CD4-positive, alpha-beta memory T cell (primary cell): ENCODE results near the gene GOSR1. TPM values are rescaled to one million over a fixed set of nuclear protein-coding genes. Genes with fewer than 3 reads are reported as not detected.
A peak's percentile ranks its signal among the peaks of the same experiment; 100 is the strongest.

ENCODE experiments used
- CTCF ChIA-PET: fragments of 350-600 bp; sonication (Branson Sonifier 250); formaldehyde crosslinking; loops from one replicate; lab custom pipeline; 2021; ENCODE audit warnings: inconsistent platforms; ENCODE audit not compliant: partially characterized antibody; lab: Charles Lee
- POLR2A ChIA-PET: fragments of 350-600 bp; sonication (Branson Sonifier 250); formaldehyde crosslinking; loops from one replicate; lab custom pipeline; 2021; ENCODE audit not compliant: partially characterized antibody; lab: Charles Lee
- DNase-seq, 5 donors: peaks; one replicate each; pipeline versions ENCODE4 v3.0.0 to v3.0.0-alpha.2; 2020 to 2022; ENCODE audit warnings: mixed read lengths in 1 of 5
- H3K27ac ChIP-seq: one replicate; pipeline ENCODE4 v1.7.0; 2013; ENCODE audit warnings: low read depth, low read length
- H3K27me3 ChIP-seq: 2 replicates; pipeline ENCODE4 v1.7.0; 2013; ENCODE audit warnings: mild to moderate bottlenecking, low read length, moderate library complexity; ENCODE audit not compliant: insufficient read depth
- H3K36me3 ChIP-seq: 2 replicates; pipeline ENCODE4 v1.7.0; 2013; ENCODE audit warnings: mild to moderate bottlenecking, low read length, moderate library complexity; ENCODE audit not compliant: insufficient read depth
- H3K4me1 ChIP-seq: 2 replicates; pipeline ENCODE4 v1.7.0; 2013; ENCODE audit warnings: mild to moderate bottlenecking, low read length, moderate library complexity; ENCODE audit not compliant: insufficient read depth
- H3K4me3 ChIP-seq, 2 donors: one replicate each; pipeline ENCODE4 v1.7.0; 2013; ENCODE audit warnings: low read length in 2 of 2, mild to moderate bottlenecking in 1 of 2
- H3K9me3 ChIP-seq, 2 donors: one replicate each; pipeline ENCODE4 v1.7.0; 2013; ENCODE audit warnings: low read length in 2 of 2, control low read depth in 1 of 2; ENCODE audit not compliant: control insufficient read depth in 1 of 2
- H3K27ac Mint-ChIP-seq, 7 donors: one replicate each; pipeline ENCODE4 v1.8.0; 2020 to 2021; ENCODE audit warnings: mixed read lengths in 7 of 7, mild to moderate bottlenecking in 6 of 7, inconsistent platforms in 3 of 7, moderate library complexity in 3 of 7
- H3K27me3 Mint-ChIP-seq, 2 donors: one replicate each; pipeline ENCODE4 v1.8.0; 2020 to 2021; ENCODE audit warnings: mixed read lengths in 2 of 2
- H3K36me3 Mint-ChIP-seq, 2 donors: one replicate each; pipeline ENCODE4 v1.8.0; 2020 to 2021; ENCODE audit warnings: mixed read lengths in 2 of 2, inconsistent platforms in 1 of 2, mild to moderate bottlenecking in 1 of 2
- H3K4me1 Mint-ChIP-seq, 4 donors: one replicate each; pipeline ENCODE4 v1.8.0; 2020 to 2021; ENCODE audit warnings: mixed read lengths in 4 of 4, mild to moderate bottlenecking in 1 of 4
- H3K4me3 Mint-ChIP-seq, 8 donors: one replicate each; pipeline ENCODE4 v1.8.0; 2020 to 2021; ENCODE audit warnings: mixed read lengths in 8 of 8, mild to moderate bottlenecking in 7 of 8, moderate library complexity in 6 of 8, inconsistent platforms in 3 of 8
- H3K9me3 Mint-ChIP-seq, 8 donors: one replicate each; pipeline ENCODE4 v1.8.0; 2020 to 2021; ENCODE audit warnings: mixed read lengths in 8 of 8, mild to moderate bottlenecking in 5 of 8, inconsistent platforms in 3 of 8, moderate library complexity in 1 of 8
- intact Hi-C: fragments of 100-400 bp; cut with micrococcal nuclease; formaldehyde crosslinking; loops from one replicate; pipeline ENCODE4 v1.15.1; 2023
- polyA plus RNA-seq, 2 donors: library from polyadenylated mRNA; unstranded; fragments of 300-500 nt; fragmentation: Illumina TruSeq; gene quantifications; one replicate each; pipeline ENCODE4 v1.2.3, GENCODE V29; 2021
- total RNA-seq, 2 experiments: library from RNA; stranded (reverse); gene quantifications; one replicate each; pipeline ENCODE4 v1.2.3, GENCODE V29; 2021

GOSR1 gene
- total and polyA plus RNA-seq, 4 experiments from 2014 or later: 39.2 to 64.5 (median 59.5) TPM

DNA sequence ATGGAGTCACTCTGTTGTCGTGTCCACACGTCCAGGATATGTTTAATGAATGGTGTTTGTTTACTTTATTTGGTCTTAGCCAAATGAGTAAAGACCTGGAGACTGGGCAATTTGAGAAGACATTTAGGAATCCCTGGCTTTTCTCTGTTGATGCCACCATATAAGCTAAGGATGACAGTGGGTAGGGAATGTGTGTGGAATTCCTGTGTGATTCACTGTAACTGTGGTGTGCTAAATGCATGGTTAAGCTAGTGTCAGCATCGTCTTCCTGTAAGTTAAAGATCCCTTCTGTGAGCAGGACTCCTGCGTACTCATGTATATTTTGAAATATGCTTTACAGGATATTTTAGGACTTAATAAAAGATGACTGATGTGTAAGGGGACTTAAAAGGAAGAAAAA, 26.4 kb downstream of the GOSR1 start:
- no peak overlapping the region for H3K4me3 ChIP-seq
- Mint-ChIP-seq H3K36me3 (peaks cover 40 to 68% of the 10 kb centered on the region in 2 donors), H3K9me3 (no peaks in the 10 kb centered on the region), H3K27ac (no peak overlapping the region), H3K4me3 (no peak overlapping the region), H3K27me3 (no peaks in the 10 kb centered on the region), H3K4me1 (peaks cover 18 to 39% (median 28%) of the 10 kb centered on the region in 4 donors)
- H3K4me1 ChIP-seq: no peaks in the 10 kb centered on the region
- POLR2A ChIA-PET: no interaction called here
- H3K27me3 ChIP-seq: no peaks in the 10 kb centered on the region
- CTCF ChIA-PET: no interaction called here
- H3K36me3 ChIP-seq: peaks cover 8% of the 10 kb centered on the region
- DNase-seq: no peak
- no peaks in the 10 kb centered on the region for H3K9me3 ChIP-seq
- H3K27ac ChIP-seq: no peak overlapping the region
- intact Hi-C loops: no loop called here

DNA sequence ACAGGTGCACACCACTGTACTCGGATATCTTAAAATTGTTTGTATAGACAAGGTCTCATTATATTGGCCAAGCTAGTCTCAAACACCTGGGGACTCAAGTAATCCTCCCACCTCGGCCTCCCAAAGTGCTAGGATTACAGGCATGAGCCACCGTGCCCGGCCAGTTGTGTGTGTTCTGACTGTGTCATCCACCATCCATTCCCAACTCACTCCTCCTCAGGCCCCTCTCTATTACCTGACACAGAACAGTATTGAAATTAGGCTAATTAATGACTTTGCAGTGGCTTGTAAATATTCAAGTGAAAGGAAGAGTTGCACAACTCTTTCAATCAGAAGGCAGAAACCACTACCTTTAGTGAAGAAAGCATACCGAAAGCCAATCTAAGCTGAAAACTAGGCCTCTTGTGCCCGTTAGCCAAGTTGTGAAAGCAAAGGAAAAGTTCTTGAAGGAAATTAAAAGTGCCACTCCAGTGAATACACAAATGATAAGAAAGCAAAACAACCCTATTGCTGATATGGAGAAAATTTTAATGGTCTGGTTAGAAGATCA, 28.7 kb downstream of the GOSR1 start:
- Mint-ChIP-seq H3K9me3 (no peaks in the 10 kb centered on the region), H3K27me3 (no peaks in the 10 kb centered on the region), H3K4me1 (peaks cover 11 to 25% (median 20%) of the 10 kb centered on the region in 4 donors), H3K4me3 (peak overlapping the region in 2 of 8 donors; percentile 21 to 36), H3K36me3 (peaks cover 24 to 51% of the 10 kb centered on the region in 2 donors), H3K27ac (peak overlapping the region; percentile 13 to 83 (median 73))
- Histone ChIP-seq H3K36me3 (peaks cover 7% of the 10 kb centered on the region), H3K27ac (no peak overlapping the region), H3K27me3 (no peaks in the 10 kb centered on the region), H3K9me3 (no peaks in the 10 kb centered on the region), H3K4me3 (no peak overlapping the region), H3K4me1 (no peaks in the 10 kb centered on the region)
- ChIA-PET CTCF (interaction anchor here (0.9 to 1.5 kb wide), 3 partner anchors 17 to 320 kb away, joined by 3 read pairs; no protein-coding TSS in a partner anchor), POLR2A (no interaction called here)
- intact Hi-C loops: no loop called here
- DNase-seq: no peak

DNA sequence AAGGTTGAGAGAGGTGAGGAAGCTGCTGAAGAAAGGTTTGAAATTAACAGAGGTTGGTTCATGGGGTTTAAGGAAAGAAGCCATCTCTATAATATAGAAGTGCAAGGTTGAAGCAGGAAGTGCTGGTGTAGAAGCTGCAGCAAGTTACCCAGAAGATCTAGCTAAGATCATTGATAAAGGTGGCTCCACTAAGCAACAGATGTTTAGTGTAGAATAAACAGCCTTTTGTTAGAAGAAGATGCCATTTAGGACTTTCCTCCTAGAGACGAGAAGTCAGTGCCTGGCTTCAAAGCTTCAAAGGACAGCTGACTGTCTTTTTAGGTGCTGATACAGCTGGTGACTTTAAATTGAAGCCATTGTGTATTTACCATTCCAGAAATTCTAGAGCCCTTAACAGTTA, 29.3 kb downstream of the GOSR1 start:
- Histone ChIP-seq H3K4me1 (no peaks in the 10 kb centered on the region), H3K4me3 (no peak overlapping the region), H3K36me3 (peaks cover 7% of the 10 kb centered on the region), H3K27ac (no peak overlapping the region), H3K27me3 (no peaks in the 10 kb centered on the region), H3K9me3 (no peaks in the 10 kb centered on the region)
- Mint-ChIP-seq H3K27ac (peak overlapping the region; percentile 10 to 83 (median 64)), H3K27me3 (no peaks in the 10 kb centered on the region), H3K9me3 (no peaks in the 10 kb centered on the region), H3K36me3 (peaks cover 19 to 47% of the 10 kb centered on the region in 2 donors), H3K4me3 (no peak overlapping the region), H3K4me1 (peaks cover 11 to 25% (median 20%) of the 10 kb centered on the region in 4 donors)
- POLR2A ChIA-PET: no interaction called here
- peak in 1 of 5 donors; percentile 17 for DNase-seq
- CTCF ChIA-PET: interaction anchor here (0.9 to 1.5 kb wide), 3 partner anchors 18 to 319 kb away, joined by 3 read pairs; no protein-coding TSS in a partner anchor
- intact Hi-C loops: no loop called here

DNA sequence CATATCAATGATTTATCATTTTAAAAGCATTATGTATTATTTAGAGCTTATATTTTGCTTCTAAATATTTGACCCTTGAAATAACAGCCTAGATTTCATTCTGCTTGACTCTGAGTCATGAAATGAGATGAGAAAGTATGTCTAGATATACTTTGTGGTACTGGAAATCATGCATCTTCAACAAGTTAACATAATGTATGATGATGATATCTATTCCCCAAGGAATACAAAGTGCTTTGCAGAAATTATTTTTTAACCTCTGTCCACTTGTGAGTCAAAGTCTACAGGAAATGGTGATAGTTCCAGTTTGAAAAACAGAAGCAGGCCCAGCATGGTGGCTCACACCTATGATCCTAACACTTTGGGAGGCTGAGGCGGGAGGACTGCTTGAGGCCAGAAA, 36.1 kb downstream of the GOSR1 start:
- ChIA-PET POLR2A (no interaction called here), CTCF (no interaction called here)
- Histone ChIP-seq H3K9me3 (no peaks in the 10 kb centered on the region), H3K4me1 (no peaks in the 10 kb centered on the region), H3K27ac (no peak overlapping the region), H3K4me3 (no peak overlapping the region), H3K27me3 (no peaks in the 10 kb centered on the region), H3K36me3 (peaks cover 16% of the 10 kb centered on the region)
- intact Hi-C loops: no loop called here
- H3K4me1 Mint-ChIP-seq: peaks cover 0 to 14% (median 3%) of the 10 kb centered on the region in 4 donors
- no peaks in the 10 kb centered on the region for H3K27me3 Mint-ChIP-seq
- DNase-seq: no peak
- H3K4me3 Mint-ChIP-seq: no peak overlapping the region
- H3K9me3 Mint-ChIP-seq: no peaks in the 10 kb centered on the region
- H3K36me3 Mint-ChIP-seq: peaks cover 25 to 47% of the 10 kb centered on the region in 2 donors
- H3K27ac Mint-ChIP-seq: no peak overlapping the region

- POLR2A ChIA-PET: no interaction called here
- no peaks in the 10 kb centered on the region for H3K9me3 Mint-ChIP-seq
- CTCF ChIA-PET: interaction anchor here (1.0 kb wide), 1 partner anchor 38 kb away, joined by 3 read pairs; the partner anchor contains the start of gene GOSR1
- H3K4me1 Mint-ChIP-seq: peaks cover 0 to 13% (median 3%) of the 10 kb centered on the region in 4 donors
- H3K36me3 Mint-ChIP-seq: peaks cover 29 to 52% of the 10 kb centered on the region in 2 donors
- H3K27me3 Mint-ChIP-seq: no peaks in the 10 kb centered on the region
- H3K4me3 Mint-ChIP-seq: no peak overlapping the region
- Histone ChIP-seq H3K27ac (no peak overlapping the region), H3K36me3 (peaks cover 21% of the 10 kb centered on the region), H3K27me3 (no peaks in the 10 kb centered on the region), H3K4me3 (no peak overlapping the region), H3K4me1 (no peaks in the 10 kb centered on the region), H3K9me3 (no peaks in the 10 kb centered on the region)
- intact Hi-C loops: no loop called here
- H3K27ac Mint-ChIP-seq: peak overlapping the region in 2 of 7 donors; percentile 52 to 54
- DNase-seq: no peak
Measured at GRCh38 chr17:30514895-30515596, 37.8 kb downstream of the GOSR1 start.

DNA sequence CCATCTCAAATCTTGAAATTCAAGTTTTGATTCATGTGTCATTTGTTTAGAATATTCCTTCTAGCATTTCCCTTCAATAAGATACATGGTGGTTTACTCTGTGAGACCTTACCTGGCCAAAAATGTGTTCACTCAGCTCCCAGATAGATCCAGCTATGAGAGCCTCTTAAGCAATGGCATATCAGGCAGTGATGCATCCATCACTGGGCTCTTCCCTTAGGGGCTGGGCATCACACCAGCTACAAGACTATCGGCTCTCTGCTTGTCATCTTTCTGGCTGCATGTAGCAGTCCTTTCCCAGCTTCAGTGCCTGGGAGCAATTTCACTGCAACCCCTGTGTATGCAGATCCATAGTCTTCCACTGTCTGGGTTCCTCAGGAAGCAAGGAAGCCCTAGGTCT, 40.6 kb downstream of the GOSR1 start:
- DNase-seq: no peak
- peak overlapping the region in 3 of 7 donors; percentile 38 to 55 (median 50) for H3K27ac Mint-ChIP-seq
- Histone ChIP-seq H3K9me3 (no peaks in the 10 kb centered on the region), H3K36me3 (peaks cover 40% of the 10 kb centered on the region), H3K27me3 (no peaks in the 10 kb centered on the region), H3K4me1 (no peaks in the 10 kb centered on the region), H3K27ac (no peak overlapping the region), H3K4me3 (no peak overlapping the region)
- no peak overlapping the region for H3K4me3 Mint-ChIP-seq
- POLR2A ChIA-PET: no interaction called here
- CTCF ChIA-PET: no interaction called here
- H3K4me1 Mint-ChIP-seq: peaks cover 0 to 11% (median 3%) of the 10 kb centered on the region in 4 donors
- no peaks in the 10 kb centered on the region for H3K27me3 Mint-ChIP-seq
- no peaks in the 10 kb centered on the region for H3K9me3 Mint-ChIP-seq
- peaks cover 47 to 67% of the 10 kb centered on the region in 2 donors for H3K36me3 Mint-ChIP-seq
- intact Hi-C loops: no loop called here

- no peaks in the 10 kb centered on the region for H3K9me3 Mint-ChIP-seq
- peaks cover 0 to 8% (median 3%) of the 10 kb centered on the region in 4 donors for H3K4me1 Mint-ChIP-seq
- no peak overlapping the region for H3K4me3 Mint-ChIP-seq
- DNase-seq: no peak
- no peaks in the 10 kb centered on the region for H3K27me3 Mint-ChIP-seq
- Histone ChIP-seq H3K27ac (no peak overlapping the region), H3K9me3 (no peaks in the 10 kb centered on the region), H3K36me3 (peaks cover 31% of the 10 kb centered on the region), H3K4me3 (no peak overlapping the region), H3K4me1 (no peaks in the 10 kb centered on the region), H3K27me3 (no peaks in the 10 kb centered on the region)
- ChIA-PET CTCF (no interaction called here), POLR2A (interaction anchor here (0.6 kb wide), 1 partner anchor 453 kb away, joined by 3 read pairs; no protein-coding TSS in a partner anchor)
- no peak overlapping the region for H3K27ac Mint-ChIP-seq
- H3K36me3 Mint-ChIP-seq: peaks cover 46 to 61% of the 10 kb centered on the region in 2 donors
- intact Hi-C loops: no loop called here
Measured at GRCh38 chr17:30519166-30519565, 42.0 kb downstream of the GOSR1 start.
